ENCODE results near the gene ULK1.

DNA sequence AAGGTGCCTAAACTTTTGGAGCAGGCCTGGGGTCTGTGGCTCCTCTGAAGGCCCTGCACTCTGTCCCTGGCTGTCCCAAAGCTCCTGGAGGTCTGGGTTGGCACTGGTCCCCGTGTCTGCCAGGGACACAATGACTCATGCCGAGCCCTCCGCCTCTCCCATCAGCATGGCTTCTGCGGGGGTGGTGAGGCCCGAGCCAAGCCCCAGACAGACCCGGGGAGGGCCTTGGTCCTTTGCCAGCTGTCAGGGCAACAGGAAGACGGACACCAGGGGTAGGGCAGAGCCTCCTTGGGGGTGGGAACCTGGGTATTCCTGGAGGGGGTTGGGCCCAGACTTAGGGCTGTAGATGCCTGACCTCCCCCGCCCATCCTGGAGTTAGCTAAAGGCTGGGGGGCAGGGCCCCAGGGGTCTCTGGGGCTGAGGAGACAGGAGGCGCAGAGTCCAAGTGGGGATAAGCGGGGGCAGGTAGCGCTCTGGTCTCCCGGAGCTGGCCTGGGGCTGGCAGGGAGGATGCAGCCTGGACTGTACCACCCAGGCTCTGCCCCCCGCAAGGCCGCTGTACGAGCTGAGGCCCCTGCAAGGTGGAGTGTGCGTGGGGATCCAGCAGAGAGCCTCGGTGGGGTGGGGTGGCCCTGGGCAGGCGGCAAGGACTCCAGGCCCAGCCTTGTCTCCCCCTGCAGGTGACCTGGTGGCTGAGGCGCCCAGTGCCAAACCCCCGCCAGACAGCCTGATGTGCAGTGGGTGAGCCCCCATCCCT is 18.3 kb downstream of the ULK1 start:
- TF ChIP-seq CTCF (IDR thresholded peaks at IDR 0.05) (no peak), POLR2A (IDR thresholded peaks at IDR 0.05) (no peak)

Measured in esophagus squamous epithelium (tissue), 4 donors.